GM19467 (cell line): ENCODE results near the gene ARFRP1.
"Not testable (repeated sequence)": the region's sequence is repeated elsewhere in the genome, so short reads cannot be mapped to it uniquely, and the experiment has no call there.

Experiments
- ATAC-seq: cut with Tn5 transposase; IDR thresholded peaks from one replicate; pipeline ENCODE4 v1.9.1; 2021; ENCODE audit warnings: mild to moderate bottlenecking, moderate library complexity; ENCODE audit not compliant: unreplicated experiment

Gene ARFRP1

DNA sequence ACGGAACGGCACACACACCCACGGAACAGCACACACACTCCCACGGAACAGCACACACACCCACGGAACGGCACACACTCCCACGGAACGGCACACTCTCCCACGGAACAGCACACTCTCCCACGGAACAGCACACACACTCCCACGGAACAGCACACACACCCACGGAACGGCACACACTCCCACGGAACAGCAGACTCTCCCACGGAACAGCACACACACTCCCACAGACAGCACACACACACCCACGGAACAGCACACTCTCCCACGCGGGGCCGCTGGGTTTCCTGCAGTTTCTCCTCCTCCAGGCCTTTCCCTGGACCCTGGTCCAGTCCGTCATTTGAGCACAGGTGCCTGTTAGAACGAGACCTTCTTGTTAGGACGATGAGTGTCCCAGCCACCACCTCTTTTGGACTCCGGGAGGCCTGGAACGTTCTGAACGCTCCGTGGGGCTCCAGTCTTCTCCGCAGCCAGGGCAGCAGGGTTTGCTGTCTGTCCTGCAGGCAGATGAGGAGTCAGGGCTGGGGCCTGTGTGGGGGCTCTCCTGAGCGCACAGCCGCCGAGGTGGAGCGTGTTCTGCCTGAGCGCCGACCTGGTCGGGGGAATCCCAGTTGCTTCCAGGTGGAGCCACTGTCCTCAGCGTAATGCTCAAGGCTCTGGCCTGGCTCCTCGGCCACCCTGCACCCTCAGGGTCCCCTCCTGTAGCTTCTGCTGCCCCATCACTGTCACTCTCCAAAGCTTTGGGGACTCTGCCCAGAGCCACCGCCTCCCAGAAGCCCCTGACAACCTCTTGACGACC is 28.9 kb downstream of the ARFRP1 start:
- ATAC-seq: no peak

DNA sequence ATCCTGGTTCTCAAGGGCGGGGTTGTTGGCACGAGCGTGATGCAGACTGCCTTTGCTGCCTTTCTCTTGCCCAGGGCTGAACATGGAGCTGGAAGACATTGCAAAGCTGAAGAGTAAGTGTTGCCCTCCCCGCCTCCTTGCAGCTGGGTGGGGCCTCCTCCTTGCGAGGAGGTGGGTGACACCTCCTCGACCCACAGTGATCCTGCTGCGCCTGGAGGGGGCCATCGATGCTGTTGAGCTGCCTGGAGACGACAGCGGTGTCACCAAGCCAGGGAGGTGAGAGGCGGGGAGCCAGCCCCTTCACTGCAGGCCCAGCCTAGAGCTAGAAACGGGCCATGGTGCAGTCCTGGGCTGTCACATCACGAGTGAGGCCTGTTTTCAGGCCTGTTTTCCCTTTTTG is 29.7 kb downstream of the ARFRP1 start:
- ATAC-seq: no peak

DNA sequence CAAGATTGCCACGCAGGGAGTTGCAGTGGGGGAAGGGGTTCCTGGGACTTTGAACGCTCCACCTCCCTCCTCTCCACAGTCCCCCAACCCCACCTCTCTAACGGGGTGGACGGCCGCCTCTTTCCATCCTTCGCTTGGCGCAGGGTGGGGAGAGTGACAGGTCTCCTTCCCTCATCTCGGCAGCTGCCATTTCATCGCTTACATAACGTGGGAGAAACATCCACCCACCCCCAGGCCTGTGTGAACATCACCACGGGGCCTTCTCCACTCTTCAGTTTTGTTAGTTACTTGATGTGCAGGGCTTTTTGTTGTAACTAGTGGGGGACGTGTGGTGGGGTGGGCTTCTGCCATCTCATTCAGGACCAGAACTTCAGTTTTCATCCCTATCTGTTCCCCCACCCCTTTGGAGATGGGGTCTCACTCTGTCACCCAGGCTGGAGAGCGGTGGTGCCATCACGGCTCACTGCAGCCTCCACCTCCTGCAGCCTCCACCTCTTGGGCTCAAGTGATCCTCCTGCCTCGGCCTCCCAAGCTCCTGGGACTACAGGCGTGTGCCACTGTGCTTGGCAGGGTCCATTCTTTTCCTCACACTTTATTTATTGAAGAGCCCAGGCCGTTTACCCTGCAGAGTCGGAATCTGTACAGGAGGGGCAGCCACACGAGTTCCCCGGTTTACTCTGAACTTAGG is 32.0 kb downstream of the ARFRP1 start:
- ATAC-seq: no peak

DNA sequence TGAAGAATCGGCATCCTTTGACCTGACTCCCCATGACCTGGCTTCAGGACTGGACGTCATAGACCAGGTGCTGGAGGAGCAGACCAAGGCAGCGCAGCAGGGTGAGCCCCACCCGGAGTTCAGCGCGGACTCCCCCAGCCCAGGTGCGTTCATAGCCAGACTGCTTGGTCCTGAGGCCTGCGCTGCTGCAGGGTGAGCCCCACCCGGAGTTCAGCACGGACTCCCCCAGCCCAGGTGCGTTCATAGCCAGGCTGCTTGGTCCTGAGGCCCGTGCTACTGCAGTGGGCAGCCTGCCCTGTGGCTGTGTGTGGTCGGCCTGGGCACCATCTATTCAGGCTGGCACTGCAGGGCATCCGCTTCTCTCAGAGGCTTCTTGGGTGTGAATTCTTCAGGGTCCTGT is 33.8 kb downstream of the ARFRP1 start:
- no peak for ATAC-seq

DNA sequence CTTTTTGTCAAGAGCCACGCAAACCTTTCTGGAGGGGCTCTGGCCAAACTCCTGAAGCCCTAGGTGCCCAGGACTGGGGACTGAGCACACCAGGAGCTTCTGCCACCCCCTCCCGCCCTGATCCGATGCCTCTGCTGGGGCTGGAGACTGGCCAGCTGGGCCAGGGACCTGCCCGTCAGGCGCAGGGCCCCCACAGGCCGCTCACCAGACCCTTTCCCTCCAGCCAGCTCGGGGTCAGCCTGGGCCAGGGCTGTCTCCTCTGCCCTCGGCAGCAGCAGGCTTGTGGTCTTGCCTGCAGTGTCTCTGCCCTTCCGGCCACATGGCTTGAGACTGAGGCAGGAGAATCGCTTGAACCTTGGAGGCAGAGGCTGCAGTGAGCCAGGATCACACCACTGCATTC is 35.1 kb downstream of the ARFRP1 start:
- ATAC-seq: no peak

DNA sequence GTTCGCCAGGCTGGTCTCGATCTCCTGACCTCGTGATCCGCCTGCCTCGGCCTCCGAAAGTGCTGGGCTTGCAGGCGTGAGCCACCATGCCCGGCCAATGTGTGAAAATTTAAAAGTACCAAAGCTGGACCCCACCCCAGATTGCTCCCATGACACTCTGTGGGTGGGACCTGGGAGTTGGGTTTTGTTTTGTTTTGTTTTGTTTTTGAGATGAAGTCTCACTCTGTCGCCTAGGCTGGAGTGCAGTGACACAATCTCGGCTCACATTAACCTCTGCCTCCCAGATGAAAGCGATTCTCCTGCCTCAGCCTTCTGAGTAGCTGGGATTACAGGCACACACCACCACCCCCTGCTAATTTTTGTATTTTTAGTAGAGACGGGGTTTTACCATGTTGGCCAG is 36.1 kb downstream of the ARFRP1 start:
- not testable (repeated sequence) for ATAC-seq

DNA sequence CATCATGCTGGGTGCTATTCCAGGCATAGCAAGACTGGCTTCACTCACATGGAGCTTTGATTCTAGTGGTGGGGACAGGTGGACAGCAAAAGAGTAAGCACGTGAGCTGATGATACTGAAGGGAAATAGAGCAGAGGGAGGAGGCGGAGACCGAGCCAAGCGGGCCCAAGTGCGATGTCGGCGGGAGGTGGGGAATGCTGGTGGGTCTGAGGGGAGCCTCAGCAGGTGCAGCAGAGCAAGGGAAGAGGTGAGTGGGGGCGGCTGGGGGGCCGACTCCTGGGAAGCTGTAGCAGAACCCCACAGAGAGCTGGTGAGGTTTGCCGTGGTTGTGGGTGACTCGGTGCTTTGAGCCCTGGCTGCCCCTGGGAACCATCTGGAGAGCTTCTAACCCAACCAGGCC is 39.4 kb downstream of the ARFRP1 start:
- ATAC-seq: no peak

DNA sequence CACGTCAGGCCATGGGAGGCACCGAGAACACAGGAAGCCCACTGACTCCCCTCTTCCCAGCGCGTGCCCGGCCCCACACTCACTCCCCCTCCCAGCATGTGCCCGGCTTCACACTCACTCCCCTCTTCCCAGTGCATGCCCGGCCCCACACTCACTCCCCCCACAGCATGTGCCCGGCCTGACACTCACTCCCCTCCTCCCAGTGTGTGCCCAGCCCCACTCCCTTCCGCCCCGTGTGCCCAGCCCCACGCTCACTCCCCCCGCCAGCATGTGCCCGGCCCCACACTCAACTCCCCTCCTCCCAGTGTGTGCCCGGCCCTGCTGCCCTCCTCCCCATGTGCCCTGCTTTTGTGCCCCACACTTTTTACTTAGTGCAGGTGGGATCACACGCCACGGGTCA is 39.9 kb downstream of the ARFRP1 start:
- no peak for ATAC-seq

DNA sequence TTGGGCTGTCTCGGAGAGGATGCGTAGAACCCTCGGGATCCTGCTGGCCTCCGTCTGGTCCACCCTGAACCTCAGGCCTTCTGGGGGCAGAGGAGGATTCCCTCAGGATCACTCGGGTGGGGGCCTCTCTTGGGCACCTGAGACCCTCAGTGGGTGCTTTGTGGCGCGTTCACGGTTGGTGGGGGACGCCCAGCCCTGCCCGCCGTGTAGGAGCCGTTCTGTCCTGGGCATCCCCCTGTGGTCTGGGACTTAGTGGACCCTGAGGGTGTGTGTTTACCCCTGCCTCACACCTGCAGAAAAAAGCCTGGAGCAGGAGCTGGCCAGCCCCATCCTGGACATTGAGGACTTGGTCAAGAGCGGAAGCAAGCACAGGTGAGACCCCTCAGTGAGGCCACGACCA is 42.1 kb downstream of the ARFRP1 start:
- no peak for ATAC-seq

DNA sequence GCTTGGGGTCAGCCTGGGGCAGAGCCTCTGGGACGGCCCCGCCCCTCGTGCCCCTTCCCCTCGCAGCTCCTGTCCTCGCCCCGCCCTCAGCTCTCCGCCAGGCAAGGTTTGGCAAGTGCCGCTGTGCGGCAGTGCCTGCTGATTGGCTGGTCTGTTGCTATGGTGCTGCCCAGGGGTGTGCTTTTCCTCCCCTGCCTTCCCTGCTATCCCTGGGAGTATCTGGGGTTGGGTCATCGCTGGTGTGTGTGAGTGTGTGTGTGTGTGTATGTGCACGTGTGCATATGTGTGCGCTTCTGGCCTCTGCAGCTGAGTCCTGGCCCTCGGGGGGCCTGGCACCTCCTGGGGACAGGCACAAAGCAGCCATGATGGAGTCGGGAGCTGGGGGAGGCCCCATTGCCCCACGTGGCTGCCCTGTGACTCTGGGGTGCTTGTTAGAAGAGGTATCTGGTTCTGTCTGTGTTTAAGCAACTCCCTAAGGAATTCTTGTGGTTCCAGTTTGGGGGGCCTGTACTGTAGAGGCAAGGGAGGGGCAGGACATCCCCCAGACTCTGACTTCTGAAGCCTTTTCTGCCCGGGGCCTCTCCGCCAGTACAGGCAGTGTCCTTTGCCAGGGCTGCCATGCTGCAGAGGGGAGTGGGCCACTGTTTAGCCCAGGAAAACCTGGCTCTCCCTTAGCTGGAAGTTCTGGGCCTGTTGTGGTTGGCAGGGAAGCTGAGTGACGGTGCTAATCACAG is 42.7 kb downstream of the ARFRP1 start:
- ATAC-seq: no peak

DNA sequence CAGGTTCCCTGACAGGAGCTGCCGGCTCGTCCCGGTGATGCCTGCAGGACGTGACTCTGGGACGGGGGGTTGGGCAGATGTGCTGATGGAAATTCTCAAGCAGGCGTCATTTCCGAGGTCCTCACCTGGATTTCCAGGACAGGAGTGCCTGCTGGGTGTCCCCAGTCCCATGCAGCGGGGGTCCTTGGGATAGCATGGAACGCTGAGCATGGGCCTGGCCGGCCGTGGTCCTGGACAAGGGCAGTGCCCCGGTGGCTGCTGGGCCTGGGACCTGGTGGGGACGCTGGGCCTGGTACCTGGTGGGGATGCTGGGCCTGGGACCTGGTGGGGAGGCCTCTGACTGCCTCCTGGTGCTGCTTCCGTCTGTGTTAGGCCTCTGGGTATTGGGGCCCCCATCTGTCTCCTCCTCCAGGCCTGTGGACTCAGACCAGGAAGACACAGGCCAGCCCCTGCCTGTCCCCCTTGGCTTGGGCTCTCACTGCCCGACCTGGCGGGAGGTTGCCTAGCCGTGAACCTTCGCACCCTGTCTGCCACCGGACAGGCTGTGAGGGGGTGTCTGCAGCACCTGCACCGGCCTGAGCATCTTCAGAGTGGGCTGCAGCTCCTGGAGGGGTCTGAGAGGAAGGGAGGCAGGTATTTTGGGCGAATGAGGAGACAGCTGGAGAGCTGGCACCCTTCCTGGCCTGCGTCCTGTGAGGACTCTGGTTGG is 43.5 kb downstream of the ARFRP1 start:
- no peak for ATAC-seq

DNA sequence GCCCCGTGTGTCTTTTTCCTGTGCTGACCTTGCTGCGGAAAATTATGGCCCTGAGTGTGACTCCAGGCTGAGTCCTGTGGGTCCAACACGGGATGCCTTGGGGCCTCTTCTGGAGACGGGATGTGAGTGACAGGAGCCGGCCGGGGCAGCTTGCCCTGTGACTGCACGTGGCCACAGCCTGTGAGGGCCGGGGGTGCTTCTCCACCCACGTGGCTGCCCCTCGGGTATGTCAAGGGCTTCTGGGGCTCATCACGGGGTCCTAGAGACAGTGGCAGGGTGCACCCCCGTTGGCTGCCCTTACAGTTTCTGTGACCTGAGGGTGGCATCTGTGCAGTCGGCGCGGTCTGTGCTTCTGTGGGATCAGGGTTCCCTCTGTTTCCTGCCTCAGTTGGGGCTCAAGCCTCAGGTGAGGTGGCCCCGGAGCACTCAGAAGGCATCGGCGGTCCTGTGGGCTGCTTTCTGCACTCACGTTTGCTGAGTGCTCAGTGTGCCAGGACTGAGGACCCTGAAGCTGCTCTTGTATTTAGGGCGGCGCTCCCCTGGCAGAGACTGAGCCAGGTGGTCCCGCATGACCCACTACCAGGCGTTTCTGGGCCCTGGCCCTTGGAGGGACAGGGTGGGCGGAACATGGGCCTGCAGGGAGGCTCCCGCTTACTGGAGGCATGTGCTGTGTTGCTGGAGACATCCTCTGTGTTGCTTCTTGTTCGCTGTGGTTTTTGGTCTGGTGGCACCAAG is 44.3 kb downstream of the ARFRP1 start:
- ATAC-seq: no peak

DNA sequence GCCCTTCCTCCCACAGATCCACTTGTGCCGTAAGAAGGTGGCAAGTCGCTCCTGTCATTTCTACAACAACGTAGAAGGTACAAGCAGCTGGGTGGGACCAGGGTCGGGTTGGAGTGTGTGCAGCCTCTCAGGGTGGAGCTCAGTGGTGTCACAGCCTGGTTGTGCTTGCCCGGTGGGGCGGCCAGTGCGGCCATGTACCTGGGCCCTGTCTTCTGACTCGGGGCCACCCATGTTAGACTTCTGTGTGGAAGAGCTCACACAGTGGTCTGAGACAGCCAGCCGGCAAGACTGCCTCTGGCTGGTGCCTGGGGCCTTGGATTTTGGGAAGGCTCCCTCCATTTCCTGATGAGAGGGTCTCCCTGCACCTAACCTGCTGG is 45.0 kb downstream of the ARFRP1 start:
- ATAC-seq: no peak

DNA sequence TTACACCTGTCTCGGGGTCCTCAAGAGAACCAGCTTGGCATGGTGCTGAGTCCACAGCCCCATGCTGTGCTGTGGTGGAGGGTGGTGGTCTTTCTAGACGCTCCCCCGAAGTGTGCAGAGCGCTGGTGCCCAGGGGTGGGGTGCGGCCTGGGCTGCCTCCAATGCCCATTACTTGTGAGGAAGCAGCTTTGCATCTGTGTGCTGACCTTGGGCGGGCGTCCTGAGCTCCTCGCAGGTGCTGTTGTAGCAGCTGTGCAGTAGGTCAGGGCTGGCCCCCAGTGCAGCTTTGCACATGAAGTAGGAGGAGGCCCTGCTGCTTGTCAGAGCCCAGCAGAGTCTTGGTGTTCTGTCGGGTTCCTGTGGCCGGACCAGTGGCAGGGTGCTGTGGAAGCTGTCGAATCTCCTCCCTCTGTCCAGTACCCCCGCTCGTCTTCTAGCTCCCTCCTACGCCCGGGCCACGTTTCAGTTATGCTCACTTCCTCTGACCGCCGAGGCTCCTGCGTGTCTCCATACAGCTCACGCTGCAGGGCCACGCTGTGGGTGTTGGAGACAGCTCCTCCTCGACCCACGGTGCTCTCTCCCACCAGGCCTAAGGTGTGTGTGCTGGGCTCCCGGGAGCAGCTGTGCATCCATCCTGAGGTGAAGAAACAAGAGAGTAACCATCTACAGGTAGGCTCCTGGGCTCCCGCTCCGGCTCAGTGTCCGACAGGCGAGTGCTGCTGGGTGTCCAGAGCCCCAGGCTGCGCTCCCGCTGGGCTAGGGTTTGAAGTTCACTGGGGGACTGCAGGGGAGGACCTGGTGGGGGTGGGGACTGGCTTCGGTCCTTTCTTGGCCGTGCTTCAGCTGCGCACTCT is 45.6 kb downstream of the ARFRP1 start:
- ATAC-seq: no peak

DNA sequence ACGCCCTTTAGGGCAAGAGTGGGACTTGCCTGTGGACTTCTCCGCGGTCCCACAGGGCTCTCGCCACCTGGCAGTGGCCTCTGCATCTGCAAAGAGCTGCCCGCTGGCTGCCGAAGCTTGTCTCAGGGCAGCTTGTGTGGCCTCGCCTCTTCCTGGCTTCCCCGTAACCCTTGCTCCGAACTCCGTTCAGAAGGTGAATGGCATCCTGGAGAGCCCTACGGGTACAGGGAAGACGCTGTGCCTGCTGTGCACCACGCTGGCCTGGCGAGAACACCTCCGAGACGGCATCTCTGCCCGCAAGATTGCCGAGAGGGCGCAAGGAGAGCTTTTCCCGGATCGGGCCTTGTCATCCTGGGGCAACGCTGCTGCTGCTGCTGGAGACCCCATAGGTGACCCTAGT is 46.7 kb downstream of the ARFRP1 start:
- no peak for ATAC-seq

DNA sequence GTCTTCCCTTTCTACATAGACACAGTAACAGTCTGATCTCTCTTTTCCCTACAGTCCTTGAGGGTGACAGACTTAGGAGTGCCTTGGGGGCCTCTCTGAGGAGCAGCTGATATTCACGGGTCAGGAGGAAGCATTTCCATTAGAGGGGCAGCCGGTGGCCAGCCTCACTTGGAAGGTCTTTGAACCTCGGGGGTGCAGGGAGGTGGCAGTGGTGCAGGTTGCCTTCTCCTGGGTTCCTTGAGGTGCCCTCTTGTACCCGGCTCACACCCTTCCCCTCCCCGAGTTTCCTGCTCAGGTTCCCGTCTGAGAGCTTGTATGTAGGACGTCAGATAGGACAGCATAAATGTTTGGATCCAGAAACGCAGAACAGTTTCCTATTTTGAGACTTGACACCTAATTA is 47.2 kb downstream of the ARFRP1 start:
- ATAC-seq: no peak

DNA sequence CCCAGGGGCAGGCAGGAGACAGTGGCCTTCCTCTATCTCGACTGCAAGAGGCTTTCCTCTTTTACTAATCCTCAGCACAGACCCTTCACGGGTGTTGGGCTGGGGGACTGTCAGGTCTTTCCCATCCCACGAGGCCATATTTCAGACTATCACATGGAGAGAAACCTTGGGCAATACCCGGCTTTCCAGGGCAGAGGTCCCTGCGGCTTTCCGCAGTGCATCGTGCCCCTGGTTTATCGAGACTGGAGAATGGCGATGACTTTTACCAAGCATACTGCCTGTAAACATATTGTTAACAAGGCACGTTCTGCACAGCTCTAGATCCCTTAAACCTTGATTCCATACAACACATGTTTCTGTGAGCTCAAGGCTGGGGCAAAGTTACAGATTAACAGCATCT is 47.6 kb downstream of the ARFRP1 start:
- ATAC-seq: not testable (repeated sequence)

DNA sequence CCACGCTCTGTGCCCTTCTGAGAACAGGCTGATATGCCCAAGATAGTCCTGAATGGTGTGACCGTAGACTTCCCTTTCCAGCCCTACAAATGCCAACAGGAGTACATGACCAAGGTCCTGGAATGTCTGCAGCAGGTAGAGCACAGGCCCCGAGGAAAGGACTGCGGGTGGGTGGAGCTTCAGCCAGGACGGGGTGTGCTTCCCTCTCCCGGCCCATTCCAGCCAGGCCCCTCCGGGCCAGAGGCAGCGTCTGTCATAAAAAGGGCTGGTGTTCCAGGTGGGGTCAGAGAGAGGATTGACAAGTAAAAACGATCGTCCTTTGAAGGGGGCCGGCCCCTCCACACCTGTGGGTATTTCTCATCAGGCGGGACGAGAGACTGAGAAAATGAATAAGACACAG is 48.4 kb downstream of the ARFRP1 start:
- ATAC-seq: no peak

DNA sequence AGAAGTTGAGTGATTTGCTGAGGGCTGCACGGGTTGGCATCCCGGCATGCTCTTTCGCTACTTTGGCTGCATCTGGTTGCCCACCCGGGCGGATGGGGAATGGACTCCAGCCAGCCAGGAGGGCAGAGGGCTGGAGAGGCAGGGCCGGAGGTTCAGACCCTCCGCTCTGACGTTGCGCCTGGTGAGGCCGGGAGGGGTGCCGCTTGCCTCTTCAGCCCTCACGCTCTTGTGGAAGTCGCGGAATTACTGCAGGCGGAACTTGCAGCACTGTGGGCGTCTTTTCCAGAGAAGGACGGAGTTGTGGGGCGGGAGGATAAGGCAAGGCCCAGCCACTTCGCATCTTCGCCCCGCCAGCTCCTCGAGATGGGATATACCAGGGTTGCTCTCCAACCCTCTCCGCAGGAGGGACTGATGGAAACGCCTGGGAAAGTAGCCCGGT is 49.0 kb downstream of the ARFRP1 start:
- peak; percentile 23 for ATAC-seq
